ENCODE results near the gene TMC7.

DNA sequence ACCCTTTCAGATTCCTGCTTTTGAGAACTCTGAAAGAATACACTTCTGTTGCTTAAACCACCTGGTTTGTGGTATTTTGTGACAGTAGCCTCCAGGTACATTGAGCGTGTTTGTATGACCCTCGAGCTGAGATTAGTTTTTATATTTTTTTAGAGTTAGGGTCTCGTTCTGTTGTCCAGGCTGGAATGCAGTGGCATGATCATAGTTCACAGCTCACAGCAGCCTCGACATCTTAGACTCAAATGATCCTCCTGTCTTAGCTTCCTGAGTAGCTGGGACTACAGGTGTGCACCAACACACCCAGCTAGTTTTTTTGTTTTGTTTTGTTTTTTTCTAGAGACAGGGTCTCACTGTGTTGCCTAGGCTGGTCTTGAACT, 125.5 kb downstream of the TMC7 start:
- no peak for TF ChIP-seq CTCF (IDR thresholded peaks at IDR 0.05 in 2 of 3, conservative IDR thresholded peaks at IDR 0.05 in 1 of 3; ENCODE audit: borderline replicate concordance in 1 of 3, insufficient read depth in 1 of 3, low read depth in 2 of 3, low read length in 2 of 3)
- TF ChIP-seq EZH2phosphoT487 (IDR thresholded peaks at IDR 0.05; ENCODE audit: borderline replicate concordance) = no peak
- TF ChIP-seq FOSL1 (IDR thresholded peaks at IDR 0.05; ENCODE audit: low read depth) = no peak
- TF ChIP-seq POLR2A (IDR thresholded peaks at IDR 0.05; ENCODE audit: borderline replicate concordance, extremely low read depth, insufficient read depth, insufficient read length) = no peak
- no peak for TF ChIP-seq POLR2AphosphoS5 (IDR thresholded peaks at IDR 0.05; ENCODE audit: low read depth, low read length)
- TF ChIP-seq ZFX (IDR thresholded peaks at IDR 0.05) = no peak
- TF ChIP-seq, protein P1, sequence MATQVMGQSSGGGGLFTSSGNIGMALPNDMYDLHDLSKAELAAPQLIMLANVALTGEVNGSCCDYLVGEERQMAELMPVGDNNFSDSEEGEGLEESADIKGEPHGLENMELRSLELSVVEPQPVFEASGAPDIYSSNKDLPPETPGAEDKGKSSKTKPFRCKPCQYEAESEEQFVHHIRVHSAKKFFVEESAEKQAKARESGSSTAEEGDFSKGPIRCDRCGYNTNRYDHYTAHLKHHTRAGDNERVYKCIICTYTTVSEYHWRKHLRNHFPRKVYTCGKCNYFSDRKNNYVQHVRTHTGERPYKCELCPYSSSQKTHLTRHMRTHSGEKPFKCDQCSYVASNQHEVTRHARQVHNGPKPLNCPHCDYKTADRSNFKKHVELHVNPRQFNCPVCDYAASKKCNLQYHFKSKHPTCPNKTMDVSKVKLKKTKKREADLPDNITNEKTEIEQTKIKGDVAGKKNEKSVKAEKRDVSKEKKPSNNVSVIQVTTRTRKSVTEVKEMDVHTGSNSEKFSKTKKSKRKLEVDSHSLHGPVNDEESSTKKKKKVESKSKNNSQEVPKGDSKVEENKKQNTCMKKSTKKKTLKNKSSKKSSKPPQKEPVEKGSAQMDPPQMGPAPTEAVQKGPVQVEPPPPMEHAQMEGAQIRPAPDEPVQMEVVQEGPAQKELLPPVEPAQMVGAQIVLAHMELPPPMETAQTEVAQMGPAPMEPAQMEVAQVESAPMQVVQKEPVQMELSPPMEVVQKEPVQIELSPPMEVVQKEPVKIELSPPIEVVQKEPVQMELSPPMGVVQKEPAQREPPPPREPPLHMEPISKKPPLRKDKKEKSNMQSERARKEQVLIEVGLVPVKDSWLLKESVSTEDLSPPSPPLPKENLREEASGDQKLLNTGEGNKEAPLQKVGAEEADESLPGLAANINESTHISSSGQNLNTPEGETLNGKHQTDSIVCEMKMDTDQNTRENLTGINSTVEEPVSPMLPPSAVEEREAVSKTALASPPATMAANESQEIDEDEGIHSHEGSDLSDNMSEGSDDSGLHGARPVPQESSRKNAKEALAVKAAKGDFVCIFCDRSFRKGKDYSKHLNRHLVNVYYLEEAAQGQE (IDR thresholded peaks at IDR 0.05; ENCODE audit: low read depth) = no peak
- no peak for TF ChIP-seq SP1 (IDR thresholded peaks at IDR 0.05; ENCODE audit: low read depth)
- no peak for TF ChIP-seq YY1 (IDR thresholded peaks at IDR 0.05; ENCODE audit: extremely low read depth, insufficient replicate concordance, low read depth, low read length)
- no peak for TF ChIP-seq CEBPB (IDR thresholded peaks at IDR 0.05; ENCODE audit: low read depth)
